Measurements from ENCODE around the gene NGRN. TPM values are rescaled to one million over a fixed set of nuclear protein-coding genes. Genes with fewer than 3 reads are reported as not detected.

Gene NGRN, protein sequence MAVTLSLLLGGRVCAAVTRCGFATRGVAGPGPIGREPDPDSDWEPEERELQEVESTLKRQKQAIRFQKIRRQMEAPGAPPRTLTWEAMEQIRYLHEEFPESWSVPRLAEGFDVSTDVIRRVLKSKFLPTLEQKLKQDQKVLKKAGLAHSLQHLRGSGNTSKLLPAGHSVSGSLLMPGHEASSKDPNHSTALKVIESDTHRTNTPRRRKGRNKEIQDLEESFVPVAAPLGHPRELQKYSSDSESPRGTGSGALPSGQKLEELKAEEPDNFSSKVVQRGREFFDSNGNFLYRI
- 10 to 100 TPM; 38.0 to 38.9 TPM for total RNA-seq

DNA sequence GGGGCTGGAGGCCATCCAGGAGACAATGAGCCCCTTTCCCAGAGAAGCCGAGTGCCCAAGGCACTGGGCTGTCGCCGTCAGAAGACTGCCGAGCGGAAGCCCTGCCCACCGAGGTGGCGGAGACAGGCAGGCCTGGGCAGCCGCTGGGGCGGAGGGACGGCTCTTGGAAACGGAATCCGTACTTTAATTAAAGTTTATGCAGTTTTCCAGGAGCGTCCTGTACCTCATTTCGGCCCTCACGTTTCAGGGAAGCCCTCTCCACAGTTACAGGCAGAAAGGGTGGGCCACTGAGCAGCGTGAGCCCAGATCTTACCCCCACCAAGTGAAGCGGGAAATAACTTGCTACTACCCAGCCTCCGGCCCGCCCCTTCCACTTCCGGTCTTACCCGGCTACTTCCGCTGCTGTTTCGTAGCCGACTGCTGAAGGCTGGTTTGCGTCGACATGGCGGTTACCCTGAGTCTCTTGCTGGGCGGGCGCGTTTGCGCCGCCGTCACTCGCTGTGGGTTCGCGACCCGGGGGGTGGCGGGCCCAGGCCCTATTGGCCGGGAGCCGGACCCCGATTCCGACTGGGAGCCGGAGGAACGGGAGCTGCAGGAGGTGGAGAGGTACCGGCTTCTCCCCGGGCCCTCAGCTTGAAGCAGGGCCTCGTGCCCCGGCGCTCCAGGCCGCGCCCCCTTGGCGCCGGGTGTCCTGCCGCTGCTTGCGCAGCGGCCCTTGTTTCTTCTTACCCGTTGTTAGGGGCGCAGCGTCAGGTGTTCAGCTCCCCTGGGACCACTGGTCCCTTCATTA is at the start of gene NGRN:
TSS of gene NGRN (plus strand) at position 402 of the 790 bp plus-strand sequence. CDS start at position 443, 41 bp downstream.
- peak within 1 kb of the TSS; percentile 99 for H3K27ac Mint-ChIP-seq
- peak; percentile 92 to 94 for DNase-seq
- H3K9me3 Mint-ChIP-seq, result no peaks in the 10 kb centered on the region
- no peaks in the 10 kb centered on the region for H3K27me3 Mint-ChIP-seq (ENCODE audit: low read depth)
- ATAC-seq (replicated peaks in 1 of 2), result peak; percentile 91 to 94
- H3K4me3 Mint-ChIP-seq, result peak within 1 kb of the TSS; percentile 98 to 99
- peaks cover 10 to 19% of the 10 kb centered on the region in 2 donors for H3K36me3 Mint-ChIP-seq (ENCODE audit: insufficient read depth in 2 of 2)
- H3K4me1 Mint-ChIP-seq (ENCODE audit: low read depth), result peaks cover 44% of the 10 kb centered on the region

DNA sequence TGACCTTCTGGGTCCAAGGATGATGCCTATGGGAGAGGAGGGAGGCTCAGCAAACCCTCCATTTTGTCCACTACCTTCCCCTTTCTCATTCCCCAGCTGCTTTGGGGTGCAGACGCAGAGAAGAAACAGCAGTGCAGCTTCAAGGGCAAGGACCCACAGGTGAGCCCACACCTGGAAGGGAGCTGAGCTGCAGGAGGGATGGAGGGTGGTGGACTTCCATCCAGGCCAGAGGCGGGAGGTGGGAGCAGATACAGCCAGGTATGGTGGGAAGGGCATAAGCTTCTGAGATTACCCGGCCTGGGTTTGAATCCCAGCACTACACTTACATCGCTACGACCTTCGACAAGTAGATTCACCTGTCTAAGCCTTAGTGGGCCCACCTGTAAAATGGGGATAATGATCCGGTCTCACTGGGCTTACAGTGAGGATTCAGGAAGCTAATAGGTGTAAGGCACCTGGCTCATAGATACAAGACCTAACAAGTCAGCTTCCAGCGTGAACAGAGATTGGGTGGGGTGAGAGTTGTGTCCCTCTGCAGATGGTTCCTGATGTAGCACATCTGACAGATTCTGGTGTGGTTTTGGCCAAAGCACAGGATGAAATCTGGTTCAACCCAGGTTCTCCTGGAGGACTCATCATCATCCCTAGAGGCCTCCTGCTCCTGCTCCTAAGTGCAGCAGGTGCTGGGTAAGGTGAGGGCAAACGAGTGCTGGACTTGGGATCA is 47.6 kb upstream of the NGRN start:
- Mint-ChIP-seq H3K4me1 (ENCODE audit: low read depth) (peaks cover 12% of the 10 kb centered on the region), H3K36me3 (ENCODE audit: insufficient read depth in 2 of 2) (no peaks in the 10 kb centered on the region), H3K4me3 (no peak overlapping the region), H3K27me3 (ENCODE audit: low read depth) (no peaks in the 10 kb centered on the region), H3K9me3 (no peaks in the 10 kb centered on the region), H3K27ac (no peak overlapping the region)
- no peak for DNase-seq
- no peak for ATAC-seq (replicated peaks in 1 of 2)

DNA sequence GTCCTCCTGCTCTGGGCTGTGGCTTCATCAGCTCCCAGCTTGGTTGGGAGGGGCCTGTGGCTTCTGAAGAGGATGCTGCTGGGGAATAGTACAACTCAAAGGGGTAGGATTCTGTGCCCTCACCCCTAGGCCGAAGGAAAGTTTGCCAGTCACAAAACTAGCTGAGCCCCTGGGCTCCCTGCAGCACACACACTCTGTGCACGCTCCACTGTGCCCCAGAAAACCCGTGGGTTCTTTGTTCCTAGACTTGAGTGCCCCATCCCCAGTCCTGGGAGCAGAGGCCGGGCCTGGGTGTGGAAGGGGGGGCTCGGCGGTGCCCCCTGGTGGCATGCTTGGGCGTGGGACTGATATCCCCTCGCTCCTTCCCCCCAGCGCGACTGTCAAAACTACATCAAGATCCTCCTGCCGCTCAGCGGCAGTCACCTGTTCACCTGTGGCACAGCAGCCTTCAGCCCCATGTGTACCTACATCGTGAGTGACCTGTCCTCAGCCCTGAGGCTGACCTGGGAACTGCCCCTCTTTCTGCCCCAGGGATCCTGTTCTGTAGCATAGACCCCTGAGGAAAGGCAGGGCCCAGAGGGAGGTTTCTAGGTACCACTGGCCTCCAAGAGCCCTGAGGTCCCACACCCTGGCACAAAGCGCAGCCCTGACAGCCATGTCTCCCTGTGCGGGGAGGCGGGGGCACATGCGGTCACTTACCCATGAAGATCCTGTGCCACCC is 45.9 kb upstream of the NGRN start:
- peak; percentile 59 to 69 for DNase-seq
- Mint-ChIP-seq H3K4me1 (ENCODE audit: low read depth) (no peaks in the 10 kb centered on the region), H3K9me3 (no peaks in the 10 kb centered on the region), H3K4me3 (no peak overlapping the region), H3K36me3 (ENCODE audit: insufficient read depth in 2 of 2) (no peaks in the 10 kb centered on the region), H3K27me3 (ENCODE audit: low read depth) (no peaks in the 10 kb centered on the region), H3K27ac (no peak overlapping the region)
- ATAC-seq (replicated peaks in 1 of 2), result peak; percentile 81 to 84

DNA sequence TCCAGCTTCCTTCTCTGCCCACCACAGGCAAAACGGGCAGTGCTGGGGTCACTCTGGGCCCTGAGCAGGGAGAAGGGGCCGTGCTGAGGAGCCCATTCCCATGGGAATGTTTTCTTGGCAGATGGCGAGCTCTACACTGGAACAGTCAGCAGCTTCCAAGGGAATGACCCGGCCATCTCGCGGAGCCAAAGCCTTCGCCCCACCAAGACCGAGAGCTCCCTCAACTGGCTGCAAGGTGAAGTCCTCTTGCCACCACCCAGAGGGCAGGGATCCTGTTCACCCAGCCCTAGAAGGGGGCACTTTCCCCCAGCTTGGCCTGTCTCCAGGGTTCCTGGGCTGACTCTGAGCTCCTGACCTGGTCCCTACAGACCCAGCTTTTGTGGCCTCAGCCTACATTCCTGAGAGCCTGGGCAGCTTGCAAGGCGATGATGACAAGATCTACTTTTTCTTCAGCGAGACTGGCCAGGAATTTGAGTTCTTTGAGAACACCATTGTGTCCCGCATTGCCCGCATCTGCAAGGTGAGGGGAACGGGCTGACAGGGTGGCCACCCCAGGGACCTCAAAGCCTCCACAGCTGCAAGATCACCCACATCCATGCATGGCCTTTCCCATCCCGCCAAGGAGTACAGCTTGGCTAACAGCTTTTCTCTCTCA is 44.1 kb upstream of the NGRN start:
- Mint-ChIP-seq H3K36me3 (ENCODE audit: insufficient read depth in 2 of 2) (peaks cover 0 to 3% of the 10 kb centered on the region in 2 donors), H3K9me3 (no peaks in the 10 kb centered on the region), H3K4me1 (ENCODE audit: low read depth) (no peaks in the 10 kb centered on the region), H3K4me3 (no peak overlapping the region), H3K27me3 (ENCODE audit: low read depth) (no peaks in the 10 kb centered on the region), H3K27ac (no peak overlapping the region)
- peak; percentile 31 to 35 for DNase-seq
- ATAC-seq (replicated peaks in 1 of 2), result peak; percentile 24 to 40

DNA sequence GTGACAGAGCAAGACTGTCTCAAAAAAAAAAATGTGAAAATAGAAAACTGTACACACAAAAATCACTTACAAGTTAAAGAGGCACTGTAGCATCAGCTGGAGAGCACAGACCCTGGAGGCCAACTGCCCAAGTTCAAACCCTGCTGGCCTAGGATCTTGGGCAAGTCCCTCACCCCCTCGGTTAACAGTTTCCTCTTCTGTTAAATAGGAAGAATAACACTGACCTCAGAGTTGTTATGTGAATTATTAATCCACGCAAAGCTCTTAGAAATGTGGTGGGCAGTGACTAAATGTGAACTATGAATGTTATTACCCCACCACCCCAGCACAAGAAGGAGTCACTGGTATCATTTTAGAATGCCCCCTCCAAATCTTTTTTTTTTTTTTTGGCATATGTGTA is 42.9 kb upstream of the NGRN start:
- Mint-ChIP-seq H3K27ac (no peak overlapping the region), H3K27me3 (ENCODE audit: low read depth) (no peaks in the 10 kb centered on the region), H3K4me1 (ENCODE audit: low read depth) (no peaks in the 10 kb centered on the region), H3K9me3 (no peaks in the 10 kb centered on the region), H3K4me3 (no peak overlapping the region), H3K36me3 (ENCODE audit: insufficient read depth in 2 of 2) (peaks cover 0 to 3% of the 10 kb centered on the region in 2 donors)
- ATAC-seq (replicated peaks in 1 of 2), result no peak
- no peak for DNase-seq

DNA sequence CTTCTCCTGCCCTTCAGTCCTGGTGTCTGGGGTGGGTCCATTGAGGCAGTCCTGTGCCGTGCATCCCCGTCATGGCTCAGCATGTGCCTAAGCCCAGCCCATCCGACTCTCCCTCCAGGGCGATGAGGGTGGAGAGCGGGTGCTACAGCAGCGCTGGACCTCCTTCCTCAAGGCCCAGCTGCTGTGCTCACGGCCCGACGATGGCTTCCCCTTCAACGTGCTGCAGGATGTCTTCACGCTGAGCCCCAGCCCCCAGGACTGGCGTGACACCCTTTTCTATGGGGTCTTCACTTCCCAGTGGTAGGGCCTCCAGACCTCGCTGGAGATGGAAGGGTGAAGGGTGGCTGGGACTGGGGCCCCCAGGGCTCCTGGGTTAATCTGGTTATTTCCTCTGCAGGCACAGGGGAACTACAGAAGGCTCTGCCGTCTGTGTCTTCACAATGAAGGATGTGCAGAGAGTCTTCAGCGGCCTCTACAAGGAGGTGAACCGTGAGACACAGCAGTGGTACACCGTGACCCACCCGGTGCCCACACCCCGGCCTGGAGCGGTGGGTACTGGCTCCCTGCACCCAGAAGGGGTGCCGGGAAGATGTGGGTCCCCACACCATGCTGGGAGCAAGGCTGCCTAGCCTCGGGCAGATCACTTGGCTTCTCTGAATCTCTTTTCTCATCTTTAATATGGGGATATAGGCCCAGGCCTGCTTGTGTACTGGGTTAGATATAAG is 41.9 kb upstream of the NGRN start:
- H3K4me3 Mint-ChIP-seq, result no peak overlapping the region
- no peaks in the 10 kb centered on the region for H3K9me3 Mint-ChIP-seq
- H3K36me3 Mint-ChIP-seq (ENCODE audit: insufficient read depth in 2 of 2), result peaks cover 0 to 3% of the 10 kb centered on the region in 2 donors
- H3K4me1 Mint-ChIP-seq (ENCODE audit: low read depth), result no peaks in the 10 kb centered on the region
- ATAC-seq (replicated peaks in 1 of 2) (no peak), DNase-seq (no peak)
- H3K27me3 Mint-ChIP-seq (ENCODE audit: low read depth), result no peaks in the 10 kb centered on the region
- no peak overlapping the region for H3K27ac Mint-ChIP-seq

DNA sequence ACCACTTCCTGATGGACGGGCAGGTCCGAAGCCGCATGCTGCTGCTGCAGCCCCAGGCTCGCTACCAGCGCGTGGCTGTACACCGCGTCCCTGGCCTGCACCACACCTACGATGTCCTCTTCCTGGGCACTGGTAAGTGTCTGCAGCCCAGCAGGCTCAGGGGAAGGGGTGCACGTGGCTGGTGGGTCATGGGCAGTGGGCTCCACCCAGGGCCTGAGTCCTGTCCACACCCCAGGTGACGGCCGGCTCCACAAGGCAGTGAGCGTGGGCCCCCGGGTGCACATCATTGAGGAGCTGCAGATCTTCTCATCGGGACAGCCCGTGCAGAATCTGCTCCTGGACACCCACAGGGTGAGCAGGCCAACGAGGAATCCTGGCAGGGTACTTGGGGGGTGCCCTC is 40.4 kb upstream of the NGRN start:
- H3K36me3 Mint-ChIP-seq (ENCODE audit: insufficient read depth in 2 of 2), result peaks cover 2 to 7% of the 10 kb centered on the region in 2 donors

DNA sequence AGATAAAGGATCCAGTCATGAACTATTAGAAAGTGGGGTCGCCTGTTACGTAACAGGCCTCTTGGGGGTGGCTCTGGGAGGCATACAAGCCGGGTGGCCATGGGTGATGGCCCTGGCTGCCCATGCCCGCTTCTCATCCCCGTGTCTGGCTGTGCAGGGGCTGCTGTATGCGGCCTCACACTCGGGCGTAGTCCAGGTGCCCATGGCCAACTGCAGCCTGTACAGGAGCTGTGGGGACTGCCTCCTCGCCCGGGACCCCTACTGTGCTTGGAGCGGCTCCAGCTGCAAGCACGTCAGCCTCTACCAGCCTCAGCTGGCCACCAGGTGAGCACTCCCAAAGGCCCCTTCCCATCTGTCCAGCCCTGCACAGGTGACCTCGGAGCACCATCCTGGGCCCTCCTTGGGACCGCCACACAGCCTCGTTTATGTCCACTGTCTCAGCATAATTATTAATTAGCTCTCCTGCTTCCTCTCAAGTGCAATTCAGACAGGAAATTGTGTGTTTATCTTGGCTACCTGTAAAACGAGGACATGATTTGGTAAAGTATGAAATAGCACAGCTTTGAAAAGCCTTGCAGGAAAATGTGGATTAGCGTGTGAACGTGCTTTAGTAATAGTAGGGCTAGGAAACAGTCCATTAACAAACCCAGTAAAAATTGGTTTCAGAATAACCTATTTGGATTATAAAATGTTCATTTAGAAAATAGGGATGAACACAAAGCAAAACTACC is 39.8 kb upstream of the NGRN start:
- H3K4me1 Mint-ChIP-seq (ENCODE audit: low read depth), result peaks cover 16% of the 10 kb centered on the region
- no peak overlapping the region for H3K27ac Mint-ChIP-seq
- no peak overlapping the region for H3K4me3 Mint-ChIP-seq
- DNase-seq (no peak), ATAC-seq (replicated peaks in 1 of 2) (no peak)
- no peaks in the 10 kb centered on the region for H3K9me3 Mint-ChIP-seq
- no peaks in the 10 kb centered on the region for H3K27me3 Mint-ChIP-seq (ENCODE audit: low read depth)
- H3K36me3 Mint-ChIP-seq (ENCODE audit: insufficient read depth in 2 of 2), result peaks cover 2 to 8% of the 10 kb centered on the region in 2 donors

More for the DNA sequence above, 40.4 kb upstream of the NGRN start:
- Mint-ChIP-seq H3K4me3 (no peak overlapping the region), H3K27me3 (ENCODE audit: low read depth) (no peaks in the 10 kb centered on the region), H3K4me1 (ENCODE audit: low read depth) (peaks cover 9% of the 10 kb centered on the region), H3K27ac (no peak overlapping the region), H3K9me3 (no peaks in the 10 kb centered on the region)
- ATAC-seq (replicated peaks in 1 of 2), result no peak
- no peak for DNase-seq

DNA sequence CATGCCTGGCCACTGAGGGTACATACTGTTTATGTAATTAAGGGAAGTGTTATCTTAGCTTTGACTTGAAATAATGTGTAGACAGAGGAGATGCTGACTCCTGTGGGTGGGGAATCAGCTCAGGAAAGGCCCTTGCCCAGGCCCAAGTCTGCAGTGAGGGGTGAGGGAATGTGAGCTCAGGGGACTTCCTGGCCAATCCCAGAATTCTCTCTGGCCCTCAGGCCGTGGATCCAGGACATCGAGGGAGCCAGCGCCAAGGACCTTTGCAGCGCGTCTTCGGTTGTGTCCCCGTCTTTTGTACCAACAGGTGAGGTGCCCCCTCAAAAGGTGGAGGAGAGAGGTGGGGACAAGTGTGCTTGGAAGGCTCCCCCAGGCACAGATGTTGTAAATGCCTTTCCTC is 38.1 kb upstream of the NGRN start:
- ATAC-seq (replicated peaks in 1 of 2), result no peak
- peaks cover 5 to 9% of the 10 kb centered on the region in 2 donors for H3K36me3 Mint-ChIP-seq (ENCODE audit: insufficient read depth in 2 of 2)

DNA sequence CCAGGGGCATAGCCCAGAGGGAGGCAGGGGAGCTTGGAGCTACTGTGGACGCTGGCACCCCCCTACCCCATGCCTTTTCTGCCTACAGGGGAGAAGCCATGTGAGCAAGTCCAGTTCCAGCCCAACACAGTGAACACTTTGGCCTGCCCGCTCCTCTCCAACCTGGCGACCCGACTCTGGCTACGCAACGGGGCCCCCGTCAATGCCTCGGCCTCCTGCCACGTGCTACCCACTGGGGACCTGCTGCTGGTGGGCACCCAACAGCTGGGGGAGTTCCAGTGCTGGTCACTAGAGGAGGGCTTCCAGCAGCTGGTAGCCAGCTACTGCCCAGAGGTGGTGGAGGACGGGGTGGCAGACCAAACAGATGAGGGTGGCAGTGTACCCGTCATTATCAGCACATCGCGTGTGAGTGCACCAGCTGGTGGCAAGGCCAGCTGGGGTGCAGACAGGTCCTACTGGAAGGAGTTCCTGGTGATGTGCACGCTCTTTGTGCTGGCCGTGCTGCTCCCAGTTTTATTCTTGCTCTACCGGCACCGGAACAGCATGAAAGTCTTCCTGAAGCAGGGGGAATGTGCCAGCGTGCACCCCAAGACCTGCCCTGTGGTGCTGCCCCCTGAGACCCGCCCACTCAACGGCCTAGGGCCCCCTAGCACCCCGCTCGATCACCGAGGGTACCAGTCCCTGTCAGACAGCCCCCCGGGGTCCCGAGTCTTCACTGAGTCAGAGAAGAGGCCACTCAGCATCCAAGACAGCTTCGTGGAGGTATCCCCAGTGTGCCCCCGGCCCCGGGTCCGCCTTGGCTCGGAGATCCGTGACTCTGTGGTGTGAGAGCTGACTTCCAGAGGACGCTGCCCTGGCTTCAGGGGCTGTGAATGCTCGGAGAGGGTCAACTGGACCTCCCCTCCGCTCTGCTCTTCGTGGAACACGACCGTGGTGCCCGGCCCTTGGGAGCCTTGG is 37.4 kb upstream of the NGRN start:
- no peaks in the 10 kb centered on the region for H3K27me3 Mint-ChIP-seq (ENCODE audit: low read depth)
- H3K4me1 Mint-ChIP-seq (ENCODE audit: low read depth), result peaks cover 40% of the 10 kb centered on the region
- no peak for ATAC-seq (replicated peaks in 1 of 2)
- no peak overlapping the region for H3K27ac Mint-ChIP-seq
- H3K4me3 Mint-ChIP-seq, result no peak overlapping the region
- H3K36me3 Mint-ChIP-seq (ENCODE audit: insufficient read depth in 2 of 2), result peaks cover 8 to 10% of the 10 kb centered on the region in 2 donors
- no peaks in the 10 kb centered on the region for H3K9me3 Mint-ChIP-seq
- no peak for DNase-seq

More for the DNA sequence above, 38.1 kb upstream of the NGRN start:
- H3K4me1 Mint-ChIP-seq (ENCODE audit: low read depth), result peaks cover 32% of the 10 kb centered on the region
- no peaks in the 10 kb centered on the region for H3K9me3 Mint-ChIP-seq
- no peak overlapping the region for H3K27ac Mint-ChIP-seq
- H3K27me3 Mint-ChIP-seq (ENCODE audit: low read depth), result no peaks in the 10 kb centered on the region
- H3K4me3 Mint-ChIP-seq, result no peak overlapping the region
- DNase-seq, result no peak

All from activated T-cell treated with anti-CD3 and anti-CD28 coated beads, Interleukin-2, amount 50 U/mL, for 72 hours (primary cell).